OCI-LY3 (cell line): ENCODE measurements around the gene DCUN1D3.

Experiments used
- H2AFZ ChIP-seq: fragments of 200-600, 300-600 bp; shearing (Covaris generic); 2 replicates; pipeline ENCODE4 v1.6.0; 2014; ENCODE audit warnings: antibody characterized with exemption, low read depth, low read length
- H3K27ac ChIP-seq: fragments of 200-600, 300-600 bp; sonication (generic); 2 replicates; pipeline ENCODE4 v1.5.1; 2014; ENCODE audit warnings: mild to moderate bottlenecking, low read length, moderate library complexity, mixed read lengths
- H3K27me3 ChIP-seq: fragments of 200-600, 300-600 bp; sonication (generic); 2 replicates; pipeline ENCODE4 v1.6.1; 2014; ENCODE audit warnings: low read depth, low read length, mixed read lengths
- H3K36me3 ChIP-seq: fragments of 200-600, 300-600 bp; sonication (generic); replicated peaks from 2 replicates; pipeline ENCODE3; 2014; ENCODE audit warnings: low read depth, low read length, mixed read lengths
- H3K4me1 ChIP-seq: fragments of 300-600, 200-600 bp; sonication (generic); 2 replicates; pipeline ENCODE4 v1.6.1; 2014; ENCODE audit warnings: low read length, mixed read lengths
- H3K4me2 ChIP-seq: fragments of 200-600, 300-600 bp; sonication (generic); 2 replicates; pipeline ENCODE4 v1.6.1; 2014; ENCODE audit warnings: low read length, mixed read lengths
- H3K4me3 ChIP-seq: fragments of 300-600, 200-600 bp; sonication (generic); 2 replicates; pipeline ENCODE4 v1.5.1; 2014; ENCODE audit warnings: antibody characterized with exemption, mild to moderate bottlenecking, low read length, moderate library complexity
- H3K79me2 ChIP-seq: fragments of 300-600, 200-600 bp; shearing (Covaris generic); 2 replicates; pipeline ENCODE4 v1.6.1; 2014; ENCODE audit warnings: mild to moderate bottlenecking, low read length, mixed read lengths
- H3K9ac ChIP-seq: fragments of 300-600, 200-600 bp; shearing (Covaris generic); 2 replicates; pipeline ENCODE4 v1.6.0; 2014; ENCODE audit warnings: mild to moderate bottlenecking, low read length, moderate library complexity
- H3K9me3 ChIP-seq: fragments of 200-600, 300-600 bp; shearing (Covaris generic); 2 replicates; pipeline ENCODE4 v1.6.1; 2014; ENCODE audit warnings: low read length, mixed read lengths; ENCODE audit not compliant: insufficient read depth
- H4K20me1 ChIP-seq: fragments of 200-600, 300-600 bp; sonication (generic); 2 replicates; pipeline ENCODE4 v1.6.1; 2016; ENCODE audit warnings: low read length, mixed read lengths; ENCODE audit not compliant: insufficient read depth
- CTCF ChIP-seq: fragments of 200-600, 300-600 bp; sonication (generic); IDR thresholded peaks from 2 replicates; pipeline ENCODE4 v1.5.1; 2014; ENCODE audit warnings: antibody characterized with exemption, low read length, low read depth
- EZH2phosphoT487 ChIP-seq: fragments of 200-600 bp; shearing (Covaris generic); IDR thresholded peaks from 2 replicates; pipeline ENCODE4 v1.6.1; 2018; ENCODE audit warnings: antibody characterized with exemption, mixed run types, low read depth

The DCUN1D3 gene

GRCh38 chr16:20854963-20855362 lies 45.2 kb downstream of the DCUN1D3 start:
- peak overlapping the region; percentile 30 for H3K4me2 ChIP-seq
- no peaks in the 10 kb centered on the region for H3K27me3 ChIP-seq
- H3K9me3 ChIP-seq: no peaks in the 10 kb centered on the region
- no peak overlapping the region for H3K27ac ChIP-seq
- no peak overlapping the region for H2AFZ ChIP-seq
- no peak overlapping the region for H3K4me3 ChIP-seq
- no peaks in the 10 kb centered on the region for H3K36me3 ChIP-seq
- TF ChIP-seq EZH2phosphoT487 (no peak), CTCF (no peak)
- H3K9ac ChIP-seq: no peak overlapping the region
- no peaks in the 10 kb centered on the region for H3K79me2 ChIP-seq
- H3K4me1 ChIP-seq: peaks cover 22% of the 10 kb centered on the region
- peaks cover 8% of the 10 kb centered on the region; the same call in 1 of the 2 replicates for H4K20me1 ChIP-seq

GRCh38 chr16:20853981-20854620 lies 46.1 kb downstream of the DCUN1D3 start:
- Histone ChIP-seq H3K9ac (no peak overlapping the region), H3K9me3 (no peaks in the 10 kb centered on the region), H3K27me3 (no peaks in the 10 kb centered on the region), H3K4me2 (no peak overlapping the region), H3K79me2 (no peaks in the 10 kb centered on the region), H4K20me1 (peaks cover 8% of the 10 kb centered on the region; the same call in 1 of the 2 replicates), H2AFZ (no peak overlapping the region), H3K36me3 (no peaks in the 10 kb centered on the region), H3K4me1 (peaks cover 22% of the 10 kb centered on the region), H3K27ac (no peak overlapping the region), H3K4me3 (no peak overlapping the region)
- no peak for TF ChIP-seq CTCF
- no peak for TF ChIP-seq EZH2phosphoT487

DNA sequence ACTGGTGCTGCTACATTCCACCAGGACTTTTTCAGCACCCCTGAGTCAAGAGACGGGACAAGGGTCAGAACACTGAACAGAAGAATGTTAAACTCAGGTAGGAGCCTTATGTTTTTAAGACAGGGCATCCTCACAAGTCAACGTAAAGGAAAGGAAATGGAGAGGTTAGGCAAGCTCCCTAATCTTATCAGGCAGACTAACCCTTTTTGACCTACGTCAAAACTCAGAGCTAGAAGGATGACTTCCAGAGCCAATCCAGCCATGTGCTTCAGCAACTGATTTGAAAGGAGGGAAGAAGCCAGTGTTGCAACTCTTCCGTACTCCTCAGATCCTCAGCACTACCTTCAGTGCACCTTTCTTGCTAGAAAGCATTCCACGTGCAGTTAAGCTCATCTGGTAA lies 47.0 kb downstream of the DCUN1D3 start:
- H3K4me1 ChIP-seq: peaks cover 22% of the 10 kb centered on the region

GRCh38 chr16:20851601-20852000 lies 48.6 kb downstream of the DCUN1D3 start:
- TF ChIP-seq EZH2phosphoT487 (no peak), CTCF (no peak)
- Histone ChIP-seq H3K9me3 (no peaks in the 10 kb centered on the region), H2AFZ (no peak overlapping the region), H3K4me3 (no peak overlapping the region), H3K27ac (no peak overlapping the region), H3K4me2 (no peak overlapping the region), H4K20me1 (peaks cover 8% of the 10 kb centered on the region; the same call in 1 of the 2 replicates), H3K79me2 (no peaks in the 10 kb centered on the region), H3K27me3 (no peaks in the 10 kb centered on the region), H3K4me1 (peaks cover 17% of the 10 kb centered on the region), H3K36me3 (no peaks in the 10 kb centered on the region), H3K9ac (no peak overlapping the region)

More for the DNA sequence above, 47.0 kb downstream of the DCUN1D3 start:
- H3K36me3 ChIP-seq: no peaks in the 10 kb centered on the region
- no peak overlapping the region for H3K27ac ChIP-seq
- no peaks in the 10 kb centered on the region for H3K9me3 ChIP-seq
- H3K27me3 ChIP-seq: no peaks in the 10 kb centered on the region
- no peak overlapping the region for H3K4me3 ChIP-seq
- no peak for TF ChIP-seq EZH2phosphoT487
- TF ChIP-seq CTCF: no peak
- H3K79me2 ChIP-seq: no peaks in the 10 kb centered on the region
- H4K20me1 ChIP-seq: peaks cover 8% of the 10 kb centered on the region; the same call in 1 of the 2 replicates
- H3K9ac ChIP-seq: no peak overlapping the region
- no peak overlapping the region for H3K4me2 ChIP-seq
- H2AFZ ChIP-seq: no peak overlapping the region
